ENCODE measurements around the gene ZC3H12D. TPM values are rescaled to one million over a fixed set of nuclear protein-coding genes. Genes with fewer than 3 reads are reported as not detected.

Gene ZC3H12D
- total RNA-seq, 1 donor from 2014 or later = 0.25 TPM

DNA sequence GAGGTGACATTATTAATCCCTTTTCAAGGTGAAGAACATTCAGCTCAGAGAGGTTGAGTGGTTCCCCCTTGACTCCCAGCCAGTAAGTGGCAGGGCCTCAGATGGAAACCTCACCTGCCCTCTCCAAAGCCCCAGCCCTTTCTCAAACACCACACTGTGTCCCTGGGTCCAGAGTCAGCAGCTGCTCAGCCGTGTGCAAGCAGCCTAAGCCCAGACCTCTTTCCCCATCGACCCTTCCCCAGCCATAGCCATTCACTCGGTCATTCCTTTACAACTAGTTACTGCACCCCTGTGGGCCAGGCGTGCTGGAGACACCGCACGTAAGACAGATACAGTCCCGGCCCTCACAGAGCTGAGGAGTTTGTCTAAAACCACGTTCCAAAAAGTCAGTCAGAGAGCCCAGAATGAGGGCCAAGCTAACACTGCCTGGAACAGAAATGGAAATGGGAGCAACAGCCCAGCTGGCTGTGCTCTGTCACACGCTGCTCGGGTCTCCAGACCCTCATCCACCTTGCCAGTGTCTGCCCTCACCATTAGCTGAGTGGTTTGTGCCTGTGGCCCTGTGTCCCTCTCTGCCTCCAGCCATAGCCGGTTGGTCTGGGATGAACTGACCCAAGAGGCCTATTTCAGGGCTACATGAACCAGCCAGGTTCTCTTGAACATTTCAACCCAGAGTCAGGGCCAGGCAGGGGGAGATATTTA lies 29.6 kb downstream of the ZC3H12D start:
- Histone ChIP-seq H3K36me3 (no peaks in the 10 kb centered on the region), H3K27me3 (ENCODE audit: low read depth) (peaks cover 26% of the 10 kb centered on the region), H3K9me3 (replicated peaks) (no peaks in the 10 kb centered on the region), H3K4me3 (peak overlapping the region; percentile 22), H3K4me1 (peaks cover 79% of the 10 kb centered on the region), H3K27ac (replicated peaks) (peak overlapping the region; percentile 90)
- TF ChIP-seq, protein P1, sequence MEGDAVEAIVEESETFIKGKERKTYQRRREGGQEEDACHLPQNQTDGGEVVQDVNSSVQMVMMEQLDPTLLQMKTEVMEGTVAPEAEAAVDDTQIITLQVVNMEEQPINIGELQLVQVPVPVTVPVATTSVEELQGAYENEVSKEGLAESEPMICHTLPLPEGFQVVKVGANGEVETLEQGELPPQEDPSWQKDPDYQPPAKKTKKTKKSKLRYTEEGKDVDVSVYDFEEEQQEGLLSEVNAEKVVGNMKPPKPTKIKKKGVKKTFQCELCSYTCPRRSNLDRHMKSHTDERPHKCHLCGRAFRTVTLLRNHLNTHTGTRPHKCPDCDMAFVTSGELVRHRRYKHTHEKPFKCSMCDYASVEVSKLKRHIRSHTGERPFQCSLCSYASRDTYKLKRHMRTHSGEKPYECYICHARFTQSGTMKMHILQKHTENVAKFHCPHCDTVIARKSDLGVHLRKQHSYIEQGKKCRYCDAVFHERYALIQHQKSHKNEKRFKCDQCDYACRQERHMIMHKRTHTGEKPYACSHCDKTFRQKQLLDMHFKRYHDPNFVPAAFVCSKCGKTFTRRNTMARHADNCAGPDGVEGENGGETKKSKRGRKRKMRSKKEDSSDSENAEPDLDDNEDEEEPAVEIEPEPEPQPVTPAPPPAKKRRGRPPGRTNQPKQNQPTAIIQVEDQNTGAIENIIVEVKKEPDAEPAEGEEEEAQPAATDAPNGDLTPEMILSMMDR (IDR thresholded peaks at IDR 0.05; ENCODE audit: borderline replicate concordance) = no peak
- intact Hi-C loops (cut with micrococcal nuclease) = no loop called here
- DNase-seq = no peak

- H3K4me1 ChIP-seq = peaks cover 81% of the 10 kb centered on the region
- peak; percentile 98 for DNase-seq
- peak overlapping the region; percentile 90 for H3K27ac ChIP-seq (replicated peaks)
- no peaks in the 10 kb centered on the region for H3K9me3 ChIP-seq (replicated peaks)
- intact Hi-C loops (cut with micrococcal nuclease) = loop anchor here (5.0 kb wide), 1 partner anchor 63 kb away; no protein-coding TSS in a partner anchor
- no peaks in the 10 kb centered on the region for H3K36me3 ChIP-seq
- peaks cover 25% of the 10 kb centered on the region for H3K27me3 ChIP-seq (ENCODE audit: low read depth)
- TF ChIP-seq, protein P1 (IDR thresholded peaks at IDR 0.05; ENCODE audit: borderline replicate concordance) = no peak
- H3K4me3 ChIP-seq = peak overlapping the region; percentile 22
Observed at GRCh38 chr6:149454346-149454848, 30.4 kb downstream of the ZC3H12D start.

DNA sequence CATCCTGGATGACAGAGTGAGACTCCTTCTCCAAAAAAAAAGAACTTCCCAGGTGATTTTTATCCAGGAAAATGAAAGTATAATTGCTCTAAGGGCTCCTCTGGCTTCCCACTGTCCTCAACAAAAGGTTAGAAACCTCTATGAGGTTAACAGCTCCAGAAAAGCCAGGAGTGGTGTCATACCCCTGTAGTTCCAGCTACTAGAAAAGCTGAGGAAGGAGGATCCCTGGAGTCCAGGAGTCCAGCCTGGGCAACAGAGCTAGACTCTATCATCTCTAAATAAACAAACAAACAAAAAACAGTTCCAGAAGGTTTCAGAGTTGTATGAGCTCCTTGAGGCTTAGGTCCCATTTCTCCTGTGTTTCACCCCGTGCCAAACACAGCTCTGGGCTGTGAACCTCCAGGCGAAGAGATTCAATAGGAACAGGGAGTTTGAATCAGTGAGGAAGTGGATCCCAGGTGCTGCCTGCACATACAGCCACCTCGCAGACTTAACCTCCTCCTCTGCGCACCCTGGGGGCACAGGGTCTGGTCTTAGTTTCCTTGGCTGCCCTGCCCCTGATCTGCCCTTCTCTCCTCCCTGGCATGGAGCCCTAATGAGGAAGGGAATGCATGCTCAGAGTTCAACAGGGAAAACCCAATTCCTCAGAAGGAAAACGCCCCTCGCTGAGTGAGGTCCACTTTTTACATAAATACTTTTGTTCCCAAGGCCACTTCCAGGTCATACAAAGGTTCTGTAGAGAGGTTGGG lies 31.0 kb downstream of the ZC3H12D start:
- H3K9me3 ChIP-seq (replicated peaks) = no peaks in the 10 kb centered on the region
- H3K4me3 ChIP-seq = peak overlapping the region; percentile 22
- H3K4me1 ChIP-seq = peaks cover 81% of the 10 kb centered on the region
- TF ChIP-seq, protein P1 (IDR thresholded peaks at IDR 0.05; ENCODE audit: borderline replicate concordance) = no peak
- H3K27me3 ChIP-seq (ENCODE audit: low read depth) = peaks cover 28% of the 10 kb centered on the region
- H3K27ac ChIP-seq (replicated peaks) = peak overlapping the region; percentile 90
- H3K36me3 ChIP-seq = no peaks in the 10 kb centered on the region
- DNase-seq = no peak
- intact Hi-C loops (cut with micrococcal nuclease) = loop anchor here (5.0 kb wide), 1 partner anchor 64 kb away; no protein-coding TSS in a partner anchor

- peaks cover 42% of the 10 kb centered on the region for H3K27me3 ChIP-seq (ENCODE audit: low read depth)
- peaks cover 69% of the 10 kb centered on the region for H3K4me1 ChIP-seq
- no peak overlapping the region for H3K4me3 ChIP-seq
- no peak for DNase-seq
- TF ChIP-seq, protein P1 (IDR thresholded peaks at IDR 0.05; ENCODE audit: borderline replicate concordance) = no peak
- H3K9me3 ChIP-seq (replicated peaks) = no peaks in the 10 kb centered on the region
- no peaks in the 10 kb centered on the region for H3K36me3 ChIP-seq
- intact Hi-C loops (cut with micrococcal nuclease) = loop anchor here (5.0 kb wide), 1 partner anchor 65 kb away; no protein-coding TSS in a partner anchor
- no peak overlapping the region for H3K27ac ChIP-seq (replicated peaks)
Observed at GRCh38 chr6:149452037-149452939, 32.5 kb downstream of the ZC3H12D start.

Data from left ventricle myocardium inferior (tissue), 1 donor.